Mucosa of gallbladder (tissue), 1 donor: ENCODE measurements around the gene ZNF892. TPM values are rescaled to one million over a fixed set of nuclear protein-coding genes. Genes with fewer than 3 reads are reported as not detected.
A peak's percentile ranks its signal among the peaks of the same experiment; 100 is the strongest.

ENCODE experiments used
- DNase-seq: peaks from one replicate; pipeline ENCODE4 v3.0.0-alpha.2; 2020; ENCODE audit warnings: low spot score
- total RNA-seq: library from RNA; stranded (reverse); gene quantifications from one replicate; pipeline ENCODE4 v1.2.1, GENCODE V29; 2021
- donor health status: DM: no; HTN: no; CAD: no.

Gene ZNF892
- 7.8 TPM for total RNA-seq

- peak; percentile 93 for DNase-seq
Measured at GRCh38 chr2:95207111-95207961, at the start of gene ZNF892. TSS of gene ZNF892 (plus strand) at chr2:95207521. CDS start at chr2:95207816, 295 bp downstream.

GRCh38 chr2:95158441-95158840 lies 48.9 kb upstream of the ZNF892 start:
- no peak for DNase-seq

GRCh38 chr2:95158891-95159619 lies 48.3 kb upstream of the ZNF892 start:
- peak; percentile 22 for DNase-seq

DNA sequence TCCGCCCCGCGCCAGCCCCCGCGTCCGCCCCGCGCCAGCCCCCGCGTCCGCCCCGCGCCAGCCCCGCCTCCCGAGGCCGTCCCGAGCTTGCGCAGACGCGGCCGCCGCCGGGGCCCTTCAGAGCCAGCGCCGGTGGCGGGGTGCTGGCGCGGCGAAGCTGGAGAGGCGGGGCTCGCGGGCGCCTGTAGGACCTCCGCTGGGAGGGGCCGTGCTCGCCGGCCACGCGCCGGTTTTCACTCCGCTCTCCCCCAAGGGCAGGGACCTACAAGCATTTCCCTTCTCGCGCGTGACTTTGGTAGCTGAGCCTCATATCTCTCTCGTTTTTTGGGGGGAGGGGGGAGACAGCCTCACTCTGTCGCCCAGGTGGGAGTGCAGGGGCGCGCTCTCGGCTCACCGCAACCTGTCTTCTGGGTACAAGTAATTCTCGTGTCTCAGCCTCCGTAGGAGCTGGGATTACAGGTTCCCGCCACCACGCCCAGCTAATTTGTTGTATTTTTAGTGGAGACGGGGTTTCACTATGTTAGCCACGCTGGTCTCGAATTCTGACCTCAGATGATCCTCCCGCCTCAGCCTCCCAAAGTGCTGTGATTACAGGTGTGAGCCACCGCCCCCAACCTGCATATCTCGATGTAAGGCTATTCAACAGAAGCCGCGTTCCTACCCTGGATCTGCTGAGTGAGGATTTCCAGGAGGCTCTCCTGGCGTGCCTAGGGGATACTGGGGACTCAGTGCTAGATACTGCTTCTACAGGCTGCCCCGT lies 47.5 kb upstream of the ZNF892 start, which contains the start of gene ZNF514:
Gene ZNF514, minus strand, starts transcription at position 159 of the 760 bp plus-strand sequence. CDS start 6,595 bp downstream, outside the sequence.
- DNase-seq: peak; percentile 69

GRCh38 chr2:95165030-95165370 lies 42.3 kb upstream of the ZNF892 start:
- DNase-seq: no peak

DNA sequence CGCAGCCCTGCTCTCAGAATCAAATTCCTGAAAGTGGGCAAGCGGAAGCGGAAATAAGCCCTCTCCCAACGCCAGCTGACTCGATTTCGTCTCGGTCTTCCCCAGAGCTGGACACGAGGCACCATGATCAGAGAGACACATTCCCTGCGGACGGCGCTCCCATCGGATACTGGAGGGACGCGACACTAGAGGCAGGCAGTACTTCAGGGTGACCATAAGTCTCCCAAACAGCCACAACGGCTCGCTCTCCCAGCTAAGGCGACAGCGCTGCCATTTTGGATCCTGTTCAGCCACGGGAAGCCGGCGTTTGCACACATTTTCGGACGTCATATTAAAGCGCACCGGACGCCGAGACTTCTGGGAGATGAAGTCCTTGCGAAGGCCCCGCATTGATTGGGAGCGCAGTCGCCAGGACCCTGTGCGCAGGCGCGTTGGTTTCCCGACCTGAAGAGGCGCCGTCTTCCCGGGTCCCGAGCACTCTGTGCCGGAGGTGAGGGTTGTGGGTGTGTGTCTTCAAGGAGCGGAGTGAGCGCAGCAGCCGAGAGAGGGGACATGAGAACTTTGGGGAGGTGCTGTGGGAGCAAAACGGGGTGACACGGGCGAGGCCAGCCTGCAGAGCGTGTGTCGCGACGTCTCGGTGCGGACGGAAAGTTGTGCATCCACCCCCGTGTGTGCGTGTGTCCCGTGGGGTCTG lies 41.8 kb upstream of the ZNF892 start, which contains the start of gene ZNF2:
Gene ZNF2, plus strand, starts transcription at position 439 of the 694 bp plus-strand sequence. CDS start 10,418 bp downstream, outside the sequence.
- DNase-seq: peak; percentile 98

- no peak for DNase-seq
Measured at GRCh38 chr2:95166065-95166763, 41.1 kb upstream of the ZNF892 start.

DNA sequence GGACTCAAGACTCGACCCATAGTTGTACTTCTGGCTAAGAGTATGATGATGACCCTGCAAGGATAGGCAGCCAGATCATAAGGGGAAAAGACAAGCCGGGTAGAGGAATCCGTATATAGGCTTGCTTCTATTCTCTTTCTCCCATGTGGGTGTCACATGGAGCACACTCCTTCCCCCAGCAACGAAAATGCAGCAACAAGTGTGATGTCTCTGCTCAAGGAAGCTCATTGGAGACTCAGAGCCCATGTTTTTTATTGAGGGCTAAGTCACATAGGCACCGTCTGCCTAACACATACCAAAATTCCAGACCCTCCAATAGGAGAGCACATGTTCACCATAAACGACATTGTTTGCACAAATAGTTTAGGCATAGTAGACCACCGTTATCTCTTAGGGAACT lies 35.4 kb upstream of the ZNF892 start:
- DNase-seq: no peak

DNA sequence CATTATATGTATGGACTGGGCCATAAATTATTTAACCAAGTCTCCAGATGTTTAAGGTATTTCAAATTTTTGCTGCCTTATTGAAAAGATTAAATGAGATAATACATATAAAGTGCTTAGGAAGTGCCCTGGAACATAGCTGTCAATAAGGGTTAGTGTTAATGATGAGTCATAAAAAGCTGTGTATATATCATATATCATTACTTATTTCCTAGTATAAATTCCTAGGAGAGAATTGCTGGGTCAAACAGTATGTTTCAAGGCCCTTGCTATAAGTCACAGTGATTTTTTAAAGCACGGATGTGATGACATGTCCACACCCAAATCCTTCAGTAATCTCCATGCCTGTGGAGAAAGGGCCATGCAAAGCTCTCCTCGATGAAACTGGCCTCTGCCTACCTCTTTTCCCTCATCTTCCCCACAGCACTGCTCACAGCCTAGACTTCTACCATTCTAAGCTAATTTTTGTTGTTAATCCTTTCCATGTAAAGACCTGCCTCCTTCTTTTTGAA lies 33.2 kb upstream of the ZNF892 start:
- no peak for DNase-seq

GRCh38 chr2:95179451-95179850 lies 27.9 kb upstream of the ZNF892 start:
- peak; percentile 23 for DNase-seq

- DNase-seq: no peak
Measured at GRCh38 chr2:95181774-95182173, 25.5 kb upstream of the ZNF892 start.

- no peak for DNase-seq
Measured at GRCh38 chr2:95185197-95185596, 22.1 kb upstream of the ZNF892 start.

GRCh38 chr2:95185973-95186372 lies 21.3 kb upstream of the ZNF892 start:
- no peak for DNase-seq

DNA sequence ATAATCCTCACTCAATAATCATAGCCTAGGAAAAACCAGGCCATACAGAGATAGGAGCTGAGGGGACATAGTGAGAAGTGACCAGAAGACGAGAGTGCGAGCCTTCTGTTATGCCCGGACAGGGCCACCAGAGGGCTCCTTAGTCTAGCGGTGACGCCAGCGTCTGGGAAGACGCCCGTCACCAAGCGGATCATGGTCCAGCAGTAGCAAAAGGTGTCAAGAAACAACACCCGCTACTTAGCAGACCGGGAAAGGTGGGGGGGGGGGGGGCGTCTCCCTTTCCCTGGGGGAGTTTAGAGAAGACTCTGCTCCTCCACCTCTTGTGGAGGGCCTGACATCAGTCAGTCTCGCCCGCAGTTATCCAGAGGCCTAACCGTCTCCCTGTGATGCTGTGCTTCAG lies 14.4 kb upstream of the ZNF892 start:
- DNase-seq: peak; percentile 67

DNA sequence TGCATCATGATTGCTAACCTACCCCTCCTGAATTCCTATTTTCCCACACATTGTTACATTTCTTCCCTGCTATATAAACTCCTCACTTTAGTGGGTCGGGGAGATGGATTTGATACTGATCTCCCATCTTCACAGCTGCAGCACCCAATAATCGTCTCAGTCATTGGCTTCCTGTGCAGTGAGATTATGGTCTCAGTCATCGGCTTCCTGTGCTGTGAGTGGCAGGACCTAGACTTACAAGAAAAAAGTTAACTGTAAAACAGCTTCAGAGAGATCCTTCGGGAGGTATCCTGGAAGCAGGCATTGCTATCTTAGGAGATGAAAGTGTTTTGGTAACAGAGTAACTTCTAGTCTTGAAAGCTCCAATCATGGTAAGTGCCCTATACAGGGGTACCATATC lies 3.4 kb upstream of the ZNF892 start:
- DNase-seq: no peak

DNA sequence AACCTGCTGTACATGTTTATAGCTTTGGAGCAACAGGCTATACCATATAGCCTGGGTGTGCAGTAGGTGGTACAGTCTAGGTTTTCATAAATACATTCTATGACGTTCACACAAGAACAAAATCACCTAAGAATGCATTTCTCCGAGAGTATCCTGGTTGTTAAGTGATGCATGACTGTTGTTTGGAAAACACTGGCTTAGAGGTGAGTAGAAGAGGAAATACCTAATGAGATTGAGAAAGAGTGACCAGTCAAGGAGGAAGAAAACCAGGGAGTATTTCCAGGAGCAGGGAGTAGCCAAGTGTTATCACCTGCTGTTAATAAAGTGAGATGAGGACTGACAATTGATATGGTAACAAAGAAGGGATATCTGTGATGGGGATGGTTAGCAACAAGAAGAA lies 2.9 kb upstream of the ZNF892 start:
- DNase-seq: no peak

DNA sequence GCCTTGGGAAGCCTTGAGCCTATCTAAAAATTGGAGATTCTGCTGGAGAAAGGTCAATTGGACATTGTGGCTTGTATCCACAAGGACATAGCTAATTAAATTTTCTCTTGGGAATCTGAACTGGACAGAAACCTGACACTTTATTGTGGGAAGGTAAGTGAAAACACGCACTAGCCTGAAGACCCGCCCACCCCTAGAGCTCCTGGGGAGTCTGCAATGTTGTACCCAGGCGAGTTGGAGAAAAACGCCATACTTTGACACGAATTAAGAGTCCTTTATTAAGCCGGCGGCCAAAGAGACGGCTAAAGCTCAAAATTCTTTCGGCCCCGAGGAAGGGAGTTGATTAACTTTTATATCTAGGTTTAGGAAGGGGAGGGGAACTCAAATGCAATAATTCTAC lies 1.2 kb upstream of the ZNF892 start:
- DNase-seq: no peak

GRCh38 chr2:95208106-95208505 lies 785 bp downstream of the ZNF892 start:
- DNase-seq: no peak

DNA sequence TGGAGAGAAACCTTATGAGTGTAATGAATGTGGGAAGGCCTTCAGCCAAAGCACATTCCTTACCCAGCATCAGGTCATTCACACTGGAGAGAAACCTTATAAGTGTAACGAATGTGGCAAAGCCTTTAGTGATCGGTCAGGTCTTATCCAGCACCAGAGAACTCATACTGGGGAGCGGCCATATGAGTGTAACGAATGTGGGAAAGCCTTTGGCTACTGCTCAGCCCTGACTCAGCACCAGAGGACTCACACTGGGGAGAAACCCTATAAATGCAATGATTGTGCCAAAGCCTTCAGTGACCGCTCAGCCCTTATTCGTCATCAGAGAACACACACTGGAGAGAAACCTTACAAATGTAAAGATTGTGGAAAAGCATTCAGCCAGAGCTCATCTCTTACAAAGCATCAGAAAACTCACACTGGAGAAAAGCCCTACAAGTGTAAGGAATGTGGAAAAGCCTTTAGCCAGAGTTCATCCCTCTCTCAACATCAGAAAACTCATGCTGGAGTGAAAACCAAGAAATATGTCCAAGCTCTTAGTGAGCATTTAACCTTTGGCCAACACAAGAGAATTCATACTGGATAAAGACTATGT lies 7.8 kb downstream of the ZNF892 start:
- no peak for DNase-seq

GRCh38 chr2:95220449-95220848 lies 13.1 kb downstream of the ZNF892 start:
- no peak for DNase-seq
